ENCODE data around the gene KCNN3. TPM values are rescaled to one million over a fixed set of nuclear protein-coding genes. Genes with fewer than 3 reads are reported as not detected.
A peak's percentile ranks its signal among the peaks of the same experiment; 100 is the strongest.

The KCNN3 gene
- total RNA-seq, 1 experiment from 2014 or later = 1.3 TPM

DNA sequence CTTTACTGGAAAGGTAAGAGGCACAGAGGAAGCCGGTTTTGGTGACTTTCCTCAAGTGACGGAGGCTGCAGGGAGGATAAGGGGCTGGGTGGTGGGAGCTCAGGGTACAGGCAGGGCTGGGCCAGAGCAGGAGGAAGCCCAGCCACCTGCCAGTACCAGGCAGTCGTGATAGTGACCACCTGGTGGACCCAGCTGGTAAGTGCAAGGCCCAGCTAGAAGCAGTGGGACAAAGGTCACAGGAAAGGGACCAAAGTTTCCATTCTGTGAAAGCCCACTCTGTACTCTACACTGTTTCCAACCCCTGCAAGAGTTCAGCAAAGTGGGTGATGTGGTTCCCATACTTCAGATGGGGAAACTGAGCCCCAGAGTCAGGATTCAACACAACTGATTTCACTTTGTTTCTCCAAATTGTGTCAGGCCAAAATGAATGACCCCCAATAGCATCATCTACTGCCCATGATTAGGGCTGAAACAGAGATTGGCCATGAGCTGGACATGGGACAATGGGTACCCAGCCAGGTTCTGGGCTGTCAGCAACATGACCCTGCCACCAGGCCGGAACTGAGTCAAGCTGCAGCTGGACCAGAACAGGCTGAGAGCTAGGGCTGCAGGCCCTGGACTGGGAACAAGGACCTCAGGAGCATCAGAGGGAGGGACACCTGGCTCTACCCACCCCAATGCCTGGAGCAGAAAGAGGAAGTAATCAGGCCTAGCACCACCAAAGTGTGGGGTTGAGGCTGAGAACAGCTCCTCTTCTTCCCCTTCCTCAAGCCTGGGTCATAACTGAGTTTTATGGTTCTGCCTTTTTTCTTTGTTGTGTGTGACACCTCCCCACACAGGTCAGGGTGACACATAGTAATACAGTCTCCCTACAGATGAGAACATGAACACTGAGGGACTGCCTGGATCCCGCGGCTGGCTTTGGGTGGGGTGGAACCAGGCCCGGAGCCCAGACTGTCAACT, 50.2 kb downstream of the KCNN3 start:
- Mint-ChIP-seq H3K36me3 (no peaks in the 10 kb centered on the region), H3K9me3 (no peaks in the 10 kb centered on the region), H3K27ac (no peak overlapping the region), H3K27me3 (ENCODE audit: low read depth) (no peaks in the 10 kb centered on the region), H3K4me1 (peaks cover 13% of the 10 kb centered on the region), H3K4me3 (no peak overlapping the region)
- TF ChIP-seq, protein P1, sequence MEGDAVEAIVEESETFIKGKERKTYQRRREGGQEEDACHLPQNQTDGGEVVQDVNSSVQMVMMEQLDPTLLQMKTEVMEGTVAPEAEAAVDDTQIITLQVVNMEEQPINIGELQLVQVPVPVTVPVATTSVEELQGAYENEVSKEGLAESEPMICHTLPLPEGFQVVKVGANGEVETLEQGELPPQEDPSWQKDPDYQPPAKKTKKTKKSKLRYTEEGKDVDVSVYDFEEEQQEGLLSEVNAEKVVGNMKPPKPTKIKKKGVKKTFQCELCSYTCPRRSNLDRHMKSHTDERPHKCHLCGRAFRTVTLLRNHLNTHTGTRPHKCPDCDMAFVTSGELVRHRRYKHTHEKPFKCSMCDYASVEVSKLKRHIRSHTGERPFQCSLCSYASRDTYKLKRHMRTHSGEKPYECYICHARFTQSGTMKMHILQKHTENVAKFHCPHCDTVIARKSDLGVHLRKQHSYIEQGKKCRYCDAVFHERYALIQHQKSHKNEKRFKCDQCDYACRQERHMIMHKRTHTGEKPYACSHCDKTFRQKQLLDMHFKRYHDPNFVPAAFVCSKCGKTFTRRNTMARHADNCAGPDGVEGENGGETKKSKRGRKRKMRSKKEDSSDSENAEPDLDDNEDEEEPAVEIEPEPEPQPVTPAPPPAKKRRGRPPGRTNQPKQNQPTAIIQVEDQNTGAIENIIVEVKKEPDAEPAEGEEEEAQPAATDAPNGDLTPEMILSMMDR (IDR thresholded peaks at IDR 0.05) = peak; percentile 63
- TF ChIP-seq, protein P2, sequence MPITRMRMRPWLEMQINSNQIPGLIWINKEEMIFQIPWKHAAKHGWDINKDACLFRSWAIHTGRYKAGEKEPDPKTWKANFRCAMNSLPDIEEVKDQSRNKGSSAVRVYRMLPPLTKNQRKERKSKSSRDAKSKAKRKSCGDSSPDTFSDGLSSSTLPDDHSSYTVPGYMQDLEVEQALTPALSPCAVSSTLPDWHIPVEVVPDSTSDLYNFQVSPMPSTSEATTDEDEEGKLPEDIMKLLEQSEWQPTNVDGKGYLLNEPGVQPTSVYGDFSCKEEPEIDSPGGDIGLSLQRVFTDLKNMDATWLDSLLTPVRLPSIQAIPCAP (CRISPR knock-in tag; IDR thresholded peaks at IDR 0.05) = no peak
- POLR2A ChIA-PET = interaction anchor here (1.0 kb wide), 1 partner anchor 31 kb away, joined by 3 read pairs; no protein-coding TSS in a partner anchor
- CTCF ChIA-PET = interaction anchor here (0.5 to 2.7 kb wide), 35 partner anchors 9 to 340 kb away, joined by 3 to 24 read pairs (median 5); partner anchors contain the start of genes KCNN3 and PYGO2
- ATAC-seq = peak; percentile 97
- DNase-seq (ENCODE audit: low spot score) = peak; percentile 66

DNA sequence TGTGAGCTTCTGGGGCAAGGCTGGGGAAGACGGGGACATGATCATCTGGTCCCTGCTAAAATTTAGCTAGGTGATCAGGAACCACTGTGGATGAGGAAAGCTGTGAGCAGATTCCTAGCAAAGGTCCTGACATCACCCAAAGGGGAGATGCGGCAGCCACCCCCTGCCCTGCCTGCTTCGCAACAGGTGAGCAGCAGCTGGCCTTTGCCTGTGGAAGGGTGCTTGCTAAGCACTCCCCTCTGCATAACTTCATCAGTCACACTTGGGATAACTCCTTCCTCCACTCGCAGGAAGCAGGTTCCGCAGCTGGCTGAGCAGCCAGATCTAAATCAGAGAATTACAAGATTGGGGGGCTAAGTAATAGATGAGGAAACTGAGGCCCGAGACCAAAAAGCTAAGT, 51.2 kb downstream of the KCNN3 start:
- TF ChIP-seq CREM (CRISPR knock-in tag; IDR thresholded peaks at IDR 0.05) = no peak
- TF ChIP-seq, protein P3, sequence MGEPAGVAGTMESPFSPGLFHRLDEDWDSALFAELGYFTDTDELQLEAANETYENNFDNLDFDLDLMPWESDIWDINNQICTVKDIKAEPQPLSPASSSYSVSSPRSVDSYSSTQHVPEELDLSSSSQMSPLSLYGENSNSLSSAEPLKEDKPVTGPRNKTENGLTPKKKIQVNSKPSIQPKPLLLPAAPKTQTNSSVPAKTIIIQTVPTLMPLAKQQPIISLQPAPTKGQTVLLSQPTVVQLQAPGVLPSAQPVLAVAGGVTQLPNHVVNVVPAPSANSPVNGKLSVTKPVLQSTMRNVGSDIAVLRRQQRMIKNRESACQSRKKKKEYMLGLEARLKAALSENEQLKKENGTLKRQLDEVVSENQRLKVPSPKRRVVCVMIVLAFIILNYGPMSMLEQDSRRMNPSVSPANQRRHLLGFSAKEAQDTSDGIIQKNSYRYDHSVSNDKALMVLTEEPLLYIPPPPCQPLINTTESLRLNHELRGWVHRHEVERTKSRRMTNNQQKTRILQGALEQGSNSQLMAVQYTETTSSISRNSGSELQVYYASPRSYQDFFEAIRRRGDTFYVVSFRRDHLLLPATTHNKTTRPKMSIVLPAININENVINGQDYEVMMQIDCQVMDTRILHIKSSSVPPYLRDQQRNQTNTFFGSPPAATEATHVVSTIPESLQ (CRISPR knock-in tag; IDR thresholded peaks at IDR 0.05) = no peak
- no peak for TF ChIP-seq ZNF232 (CRISPR knock-in tag; IDR thresholded peaks at IDR 0.05)
- TF ChIP-seq ZNF396 (CRISPR knock-in tag; IDR thresholded peaks at IDR 0.05; ENCODE audit: borderline replicate concordance) = no peak
- no peak for TF ChIP-seq NFATC4 (CRISPR knock-in tag; IDR thresholded peaks at IDR 0.05)
- TF ChIP-seq, protein P4, sequence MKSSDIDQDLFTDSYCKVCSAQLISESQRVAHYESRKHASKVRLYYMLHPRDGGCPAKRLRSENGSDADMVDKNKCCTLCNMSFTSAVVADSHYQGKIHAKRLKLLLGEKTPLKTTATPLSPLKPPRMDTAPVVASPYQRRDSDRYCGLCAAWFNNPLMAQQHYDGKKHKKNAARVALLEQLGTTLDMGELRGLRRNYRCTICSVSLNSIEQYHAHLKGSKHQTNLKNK (CRISPR knock-in tag; IDR thresholded peaks at IDR 0.05) = no peak
- TF ChIP-seq ZNF219 (CRISPR knock-in tag; IDR thresholded peaks at IDR 0.05; ENCODE audit: borderline replicate concordance) = no peak
- no peak for TF ChIP-seq MYBL2 (CRISPR knock-in tag; IDR thresholded peaks at IDR 0.05)
- no peak for TF ChIP-seq ZNF121 (CRISPR knock-in tag; IDR thresholded peaks at IDR 0.05)
- TF ChIP-seq, protein P5, sequence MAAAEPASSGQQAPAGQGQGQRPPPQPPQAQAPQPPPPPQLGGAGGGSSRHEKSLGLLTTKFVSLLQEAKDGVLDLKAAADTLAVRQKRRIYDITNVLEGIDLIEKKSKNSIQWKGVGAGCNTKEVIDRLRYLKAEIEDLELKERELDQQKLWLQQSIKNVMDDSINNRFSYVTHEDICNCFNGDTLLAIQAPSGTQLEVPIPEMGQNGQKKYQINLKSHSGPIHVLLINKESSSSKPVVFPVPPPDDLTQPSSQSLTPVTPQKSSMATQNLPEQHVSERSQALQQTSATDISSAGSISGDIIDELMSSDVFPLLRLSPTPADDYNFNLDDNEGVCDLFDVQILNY (CRISPR knock-in tag; IDR thresholded peaks at IDR 0.05) = no peak
- TF ChIP-seq, protein P6, sequence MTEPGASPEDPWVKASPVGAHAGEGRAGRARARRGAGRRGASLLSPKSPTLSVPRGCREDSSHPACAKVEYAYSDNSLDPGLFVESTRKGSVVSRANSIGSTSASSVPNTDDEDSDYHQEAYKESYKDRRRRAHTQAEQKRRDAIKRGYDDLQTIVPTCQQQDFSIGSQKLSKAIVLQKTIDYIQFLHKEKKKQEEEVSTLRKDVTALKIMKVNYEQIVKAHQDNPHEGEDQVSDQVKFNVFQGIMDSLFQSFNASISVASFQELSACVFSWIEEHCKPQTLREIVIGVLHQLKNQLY (CRISPR knock-in tag; IDR thresholded peaks at IDR 0.05) = no peak
- TF ChIP-seq GABPB1 (CRISPR knock-in tag; IDR thresholded peaks at IDR 0.05) = no peak
- TF ChIP-seq ZNF423 (CRISPR knock-in tag; IDR thresholded peaks at IDR 0.05) = no peak
- no peak for TF ChIP-seq ZNF263 (CRISPR knock-in tag; IDR thresholded peaks at IDR 0.05; ENCODE audit: low read depth)
- no peaks in the 10 kb centered on the region for H3K9me3 Mint-ChIP-seq
- H3K27me3 Mint-ChIP-seq (ENCODE audit: low read depth) = no peaks in the 10 kb centered on the region
- H3K27ac Mint-ChIP-seq = no peak overlapping the region
- CTCF ChIA-PET = interaction anchor here (0.6 to 2.7 kb wide), 30 partner anchors 10 to 339 kb away, joined by 3 to 24 read pairs (median 5); partner anchors contain the start of genes KCNN3 and PYGO2
- H3K4me1 Mint-ChIP-seq = peaks cover 14% of the 10 kb centered on the region
- POLR2A ChIA-PET = interaction anchor here (1.0 kb wide), 1 partner anchor 30 kb away, joined by 3 read pairs; no protein-coding TSS in a partner anchor
- H3K36me3 Mint-ChIP-seq = no peaks in the 10 kb centered on the region
- H3K4me3 Mint-ChIP-seq = no peak overlapping the region
- no peak for DNase-seq (ENCODE audit: low spot score)
- no peak for ATAC-seq

Data from WTC11 (cell line).